Ovary (tissue), 9 donors: ENCODE measurements around the gene RRP36. TPM values are rescaled to one million over a fixed set of nuclear protein-coding genes. Genes with fewer than 3 reads are reported as not detected.
"Not testable (repeated sequence)": the region's sequence is repeated elsewhere in the genome, so short reads cannot be mapped to it uniquely, and the experiment has no call there.

Source experiments
- DNase-seq, 5 donors: peaks; one replicate each; pipeline ENCODE4 v3.0.0-alpha.2; 2019 to 2020
- H3K27ac ChIP-seq, 2 donors: fragments of 200-600 bp; one replicate each; pipeline versions ENCODE4 v1.5.1 to v1.8.0; 2019 to 2022
- H3K27me3 ChIP-seq: fragments of 200-600 bp; one replicate; pipeline ENCODE4 v1.8.0; 2022
- H3K36me3 ChIP-seq: fragments of 200-600 bp; sonication (generic); one replicate; pipeline ENCODE4 v1.5.1; 2019
- H3K4me1 ChIP-seq: one replicate; pipeline ENCODE4 v1.8.1; 2013; ENCODE audit warnings: mild to moderate bottlenecking, moderate library complexity; ENCODE audit not compliant: insufficient read depth
- H3K4me3 ChIP-seq: fragments of 200-600 bp; sonication (generic); one replicate; pipeline ENCODE4 v1.5.1; 2017
- H3K9me3 ChIP-seq, 2 donors: fragments of 200-600 bp in 1 of 2; sonication (generic) in 1 of 2; one replicate each; pipeline versions ENCODE4 v1.5.1 to v1.8.1; 2013 to 2019; ENCODE audit warnings: mild to moderate bottlenecking in 1 of 2, moderate library complexity in 1 of 2
- EP300 ChIP-seq: sonication (generic); formaldehyde crosslinking; IDR thresholded peaks from one replicate; pipeline ENCODE4 v1.6.1; 2017; ENCODE audit warnings: antibody characterized with exemption
- POLR2A ChIP-seq: fragments of 450-650 bp; IDR thresholded peaks from one replicate; pipeline ENCODE4 v1.6.1; 2017; ENCODE audit warnings: antibody characterized with exemption, mild to moderate bottlenecking, moderate library complexity
- WGBS, 3 donors: extraction: QIAGEN DNeasy Blood & Tissue Kit in 1 of 3; methylation state at CpG; one replicate each; pipeline versions ENCODE4 v1.1.5 to v1.1.7; 2013 to 2017; 5-methylcytosine and 5-hydroxymethylcytosine counted together
- intact Hi-C, 4 donors: fragments of 100-400 bp; cut with DNase I; formaldehyde crosslinking; loops; one replicate each; pipeline versions ENCODE4 v1.11.0 to v1.15.1; 2022 to 2023
- polyA plus RNA-seq, 2 donors: library from polyadenylated mRNA; stranded (reverse); fragments of 200-250 nt in 1 of 2; fragments of 350-450 nt in 1 of 2; fragmentation: Illumina TruSeq in 1 of 2; extraction: RNeasy Lipid Tissue Mini Kit (QIAGEN cat#74804) in 1 of 2; gene quantifications; one replicate each; pipeline ENCODE4 v1.2.3, GENCODE V29; 2013 to 2014
- total RNA-seq, 7 donors: library from RNA; depleted of rRNA in 2 of 7; stranded (reverse); fragments of >200 nt in 2 of 7; fragmentation: NEBNext Ultra II Directional in 3 of 7; extraction: Animal tissue kit (Norgen Biotek cat#: 25700) in 3 of 7; gene quantifications; one replicate each; pipeline versions ENCODE4 v1.1.0 to v1.2.4, GENCODE V29; 2016 to 2023
- TF ChIP-seq, protein P1 (sequence below), 3 donors: fragments of 450-650 bp in 2 of 3; fragments of 200-600 bp in 1 of 3; IDR thresholded peaks; one replicate each; pipeline versions ENCODE4 v1.5.1 to v1.8.0; 2016 to 2022; ENCODE audit warnings: antibody characterized with exemption in 3 of 3, mild to moderate bottlenecking in 1 of 3
- donor health status: DM: no; HTN: no; CAD: no; lungs with moderate emphysema.
- donor health status: DM: no; HTN: no; CAD: no.
- donor health status: Bipolar disorder and iron deficiency.
- donor health status: DM: yes; HTN: yes; CAD: no.
- donor health status: DM: no; HTN: no; CAD: no.
- donor health status: DM: yes; HTN: yes; CAD: no.

RRP36 gene
- total and polyA plus RNA-seq, 9 donors = 23.6 to 58.7 (median 36.0) TPM

DNA sequence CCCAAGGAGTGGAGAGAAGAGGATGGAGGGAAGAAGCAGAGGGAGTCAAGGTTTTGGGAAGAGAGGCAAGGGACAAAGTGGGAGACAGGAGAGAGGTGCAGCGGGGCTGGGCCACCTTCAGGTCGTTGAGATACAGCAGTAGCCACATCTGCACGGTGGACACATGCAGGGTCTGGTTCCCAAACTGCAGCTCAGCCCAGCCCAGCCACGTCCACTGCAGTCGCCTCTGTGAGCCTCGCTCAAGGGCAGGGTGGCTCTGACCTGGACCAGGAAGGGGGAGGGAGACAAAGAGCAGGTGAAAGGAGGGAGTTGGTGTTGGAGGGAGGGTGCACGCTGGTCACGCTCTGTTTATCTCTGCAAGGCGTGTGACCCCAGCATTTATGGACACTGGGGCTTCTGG, 17.3 kb downstream of the RRP36 start:
- 74 to 80% (median 78%) methylated on average over 9 of the region's 9 CpGs for WGBS, 3 donors

DNA sequence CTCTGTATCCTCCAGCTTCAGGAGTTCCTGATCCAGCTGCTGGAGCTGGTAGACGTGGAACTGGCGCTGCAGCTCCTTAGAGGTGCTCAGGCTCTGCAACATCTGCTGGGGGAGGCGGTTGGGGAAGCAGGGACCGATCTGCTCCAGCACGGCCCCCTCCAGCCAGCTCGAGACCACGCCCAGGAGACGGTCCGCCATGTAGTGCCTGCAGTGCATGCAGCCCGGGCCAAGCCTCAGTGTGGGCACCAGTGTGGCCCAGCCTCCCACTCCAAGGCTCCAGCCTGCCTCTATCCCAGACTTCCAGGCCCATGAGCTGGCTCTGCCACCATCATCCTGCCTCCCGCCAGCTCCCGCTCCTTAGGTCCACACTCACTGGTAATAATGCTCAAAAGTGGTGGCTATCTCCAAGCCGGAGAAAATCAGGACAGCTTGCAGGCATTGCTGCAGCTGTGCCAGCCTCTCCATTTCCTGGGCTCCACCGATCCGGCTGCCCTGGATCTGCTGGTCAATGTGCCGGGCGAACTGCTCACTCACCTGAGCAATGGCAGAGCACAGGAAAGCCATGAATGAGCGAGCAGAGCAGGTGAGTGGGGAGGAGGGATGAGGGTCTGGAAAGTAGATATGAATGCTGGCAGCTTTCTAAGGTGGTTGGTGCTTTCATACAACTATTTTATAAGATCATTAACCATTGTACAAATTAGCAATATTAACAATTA, 19.3 kb downstream of the RRP36 start:
- 90 to 95% (median 93%) methylated on average over 18 of the region's 18 CpGs for WGBS, 3 donors
- H3K4me3 ChIP-seq = no peak overlapping the region
- no peaks in the 10 kb centered on the region for H3K36me3 ChIP-seq
- H3K27ac ChIP-seq = no peak overlapping the region
- H3K27me3 ChIP-seq = no peaks in the 10 kb centered on the region
- no peaks in the 10 kb centered on the region for H3K4me1 ChIP-seq
- no peak for TF ChIP-seq EP300
- TF ChIP-seq, protein P1, sequence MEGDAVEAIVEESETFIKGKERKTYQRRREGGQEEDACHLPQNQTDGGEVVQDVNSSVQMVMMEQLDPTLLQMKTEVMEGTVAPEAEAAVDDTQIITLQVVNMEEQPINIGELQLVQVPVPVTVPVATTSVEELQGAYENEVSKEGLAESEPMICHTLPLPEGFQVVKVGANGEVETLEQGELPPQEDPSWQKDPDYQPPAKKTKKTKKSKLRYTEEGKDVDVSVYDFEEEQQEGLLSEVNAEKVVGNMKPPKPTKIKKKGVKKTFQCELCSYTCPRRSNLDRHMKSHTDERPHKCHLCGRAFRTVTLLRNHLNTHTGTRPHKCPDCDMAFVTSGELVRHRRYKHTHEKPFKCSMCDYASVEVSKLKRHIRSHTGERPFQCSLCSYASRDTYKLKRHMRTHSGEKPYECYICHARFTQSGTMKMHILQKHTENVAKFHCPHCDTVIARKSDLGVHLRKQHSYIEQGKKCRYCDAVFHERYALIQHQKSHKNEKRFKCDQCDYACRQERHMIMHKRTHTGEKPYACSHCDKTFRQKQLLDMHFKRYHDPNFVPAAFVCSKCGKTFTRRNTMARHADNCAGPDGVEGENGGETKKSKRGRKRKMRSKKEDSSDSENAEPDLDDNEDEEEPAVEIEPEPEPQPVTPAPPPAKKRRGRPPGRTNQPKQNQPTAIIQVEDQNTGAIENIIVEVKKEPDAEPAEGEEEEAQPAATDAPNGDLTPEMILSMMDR (IDR thresholded peaks at IDR 0.05) = no peak
- no peak for TF ChIP-seq POLR2A
- intact Hi-C loops = no loop called here
- no peak for DNase-seq
- H3K9me3 ChIP-seq = no peaks in the 10 kb centered on the region

More for the DNA sequence above, 17.3 kb downstream of the RRP36 start:
- TF ChIP-seq EP300 (no peak), POLR2A (no peak)
- TF ChIP-seq, protein P1 (IDR thresholded peaks at IDR 0.05) = no peak
- Histone ChIP-seq H3K4me3 (no peak overlapping the region), H3K27ac (no peak overlapping the region), H3K4me1 (no peaks in the 10 kb centered on the region), H3K36me3 (no peaks in the 10 kb centered on the region), H3K9me3 (no peaks in the 10 kb centered on the region), H3K27me3 (no peaks in the 10 kb centered on the region)
- DNase-seq = no peak
- intact Hi-C loops = no loop called here

DNA sequence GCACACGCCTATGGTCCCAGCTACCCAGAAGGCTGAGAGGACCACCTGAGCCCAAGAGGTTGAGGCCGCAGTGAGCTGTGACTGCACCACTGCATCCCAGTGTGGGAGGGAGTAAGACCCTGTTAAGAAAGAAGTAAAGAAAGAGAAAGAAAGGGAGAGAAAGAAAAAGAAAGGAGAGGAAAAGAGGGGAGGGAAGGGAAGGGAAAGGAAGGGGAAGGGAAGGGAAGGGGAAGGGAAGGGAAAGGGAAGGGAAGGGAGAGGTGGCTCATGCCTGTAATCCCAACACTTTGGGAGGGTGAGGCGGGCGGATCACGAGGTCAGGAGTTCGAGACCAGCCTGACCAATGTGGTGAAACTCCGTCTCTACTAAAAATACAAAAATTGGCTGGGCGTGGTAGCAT, 20.1 kb downstream of the RRP36 start:
- H3K4me1 ChIP-seq, H3K27me3 ChIP-seq, H3K9me3 ChIP-seq, H3K4me3 ChIP-seq, intact Hi-C loops, H3K36me3 ChIP-seq, H3K27ac ChIP-seq, DNase-seq: not testable (repeated sequence)
- 87 to 93% (median 90%) methylated on average over 8 of the region's 8 CpGs for WGBS, 3 donors

DNA sequence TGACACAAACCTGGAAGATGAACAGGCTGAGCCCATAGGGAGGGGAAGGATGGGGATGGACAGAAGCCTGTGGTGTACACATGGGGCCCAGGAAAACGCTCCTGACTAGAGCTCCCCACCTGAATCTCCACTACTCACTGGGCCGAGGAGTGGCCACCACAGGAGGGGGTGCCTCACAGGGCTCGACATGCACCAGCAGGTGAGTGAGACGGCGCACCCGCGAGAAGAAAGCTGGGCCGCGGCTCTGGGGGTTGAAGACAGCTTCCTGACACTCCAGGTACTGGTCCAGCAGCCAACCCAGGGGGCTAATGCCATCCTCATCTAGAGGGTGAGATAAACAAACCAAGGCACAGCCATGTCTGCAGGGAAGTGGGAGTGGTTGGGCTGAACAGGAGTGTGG, 21.9 kb downstream of the RRP36 start:
- Histone ChIP-seq H3K4me1 (no peaks in the 10 kb centered on the region), H3K27ac (no peak overlapping the region), H3K4me3 (no peak overlapping the region), H3K27me3 (no peaks in the 10 kb centered on the region), H3K36me3 (no peaks in the 10 kb centered on the region), H3K9me3 (no peaks in the 10 kb centered on the region)
- 86 to 90% (median 88%) methylated on average over 9 of the region's 9 CpGs for WGBS, 3 donors
- no peak for TF ChIP-seq EP300
- TF ChIP-seq POLR2A = no peak
- TF ChIP-seq, protein P1 (IDR thresholded peaks at IDR 0.05) = no peak
- no peak for DNase-seq
- intact Hi-C loops = no loop called here

DNA sequence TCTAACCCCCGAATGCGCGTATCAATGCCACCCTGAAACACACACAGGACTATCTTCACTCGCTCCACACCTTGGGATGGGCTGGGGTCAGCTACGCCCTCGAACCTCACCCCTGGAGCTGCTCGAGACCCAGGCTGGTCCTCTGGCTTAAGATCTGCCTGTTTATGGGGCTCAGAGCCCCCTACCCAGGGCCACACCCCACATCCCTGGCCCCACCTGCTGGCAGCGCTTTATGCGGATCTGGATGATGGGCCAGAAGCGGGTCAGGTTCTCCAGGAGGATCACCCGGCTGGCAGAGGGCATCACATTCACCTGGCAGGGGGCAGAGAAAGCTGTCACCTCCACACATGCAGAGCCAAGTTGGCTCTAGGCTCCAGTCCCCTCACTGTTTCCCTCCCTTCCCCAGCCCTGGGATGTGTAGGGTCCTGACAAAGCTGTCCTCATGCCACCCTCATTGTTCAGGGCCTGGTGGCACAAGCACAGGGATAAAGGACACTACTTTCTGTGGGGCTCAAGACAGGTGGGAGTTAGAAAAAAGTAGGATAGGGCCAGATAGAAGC, 24.0 kb downstream of the RRP36 start:
- Histone ChIP-seq H3K4me1 (no peaks in the 10 kb centered on the region), H3K4me3 (no peak overlapping the region), H3K27ac (no peak overlapping the region), H3K36me3 (no peaks in the 10 kb centered on the region), H3K27me3 (no peaks in the 10 kb centered on the region), H3K9me3 (no peaks in the 10 kb centered on the region)
- intact Hi-C loops = no loop called here
- TF ChIP-seq EP300 (no peak), POLR2A (no peak)
- TF ChIP-seq, protein P1 (IDR thresholded peaks at IDR 0.05) = no peak
- 88 to 91% (median 90%) methylated on average over 11 of the region's 11 CpGs for WGBS, 3 donors
- DNase-seq = no peak
